ENCODE measurements around the gene FANCC.

The FANCC gene

DNA sequence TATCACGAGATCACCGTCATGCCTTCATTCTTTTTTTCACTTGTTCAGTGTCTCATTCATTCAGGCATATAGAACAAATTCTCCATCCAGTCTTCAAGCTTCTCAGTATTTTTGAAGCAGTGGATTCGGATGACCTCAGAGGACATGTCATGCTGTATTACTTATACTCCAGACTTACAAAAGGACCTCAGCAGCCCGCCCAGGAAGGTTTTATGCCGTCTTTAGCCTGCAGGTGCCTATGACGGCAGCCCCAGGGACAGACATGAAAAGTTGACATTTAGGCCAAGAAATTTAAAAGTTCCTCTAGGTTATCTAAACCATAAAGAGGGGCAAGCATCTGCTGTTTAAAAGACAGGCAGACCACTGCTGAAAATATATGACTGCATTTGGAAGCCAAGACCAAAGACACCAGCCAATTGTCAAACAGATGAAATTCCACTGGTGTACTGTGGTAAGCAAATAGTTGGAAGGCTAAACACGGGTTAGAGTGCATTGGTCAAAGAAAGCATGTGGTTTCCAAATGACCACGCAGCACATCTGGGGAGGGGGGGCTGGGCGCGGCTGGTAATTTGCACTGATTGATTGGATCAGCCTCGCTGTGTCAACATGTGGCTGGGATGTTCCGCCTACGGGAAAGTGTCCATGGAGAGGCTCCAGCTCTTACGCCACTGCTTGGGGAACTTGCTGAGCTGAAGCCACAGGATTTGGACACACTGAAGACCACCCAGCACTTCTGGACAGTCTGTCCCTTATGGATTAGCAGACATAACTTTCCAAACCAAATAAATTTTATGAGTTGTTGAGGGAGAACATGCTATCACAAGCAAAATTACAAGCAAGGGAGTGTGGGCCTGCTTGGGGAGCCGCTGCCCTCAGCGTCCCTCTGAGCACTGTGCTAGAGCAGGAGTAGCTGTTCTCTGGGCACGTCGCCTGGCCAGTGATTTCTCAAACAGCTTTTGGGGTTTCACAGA, 173.6 kb downstream of the FANCC start:
- no peak for DNase-seq (ENCODE audit: low read depth in 2 of 2)

GRCh38 chr9:95142728-95143127, 174.8 kb downstream of the FANCC start:
- no peak for DNase-seq (ENCODE audit: low read depth in 2 of 2)

DNA sequence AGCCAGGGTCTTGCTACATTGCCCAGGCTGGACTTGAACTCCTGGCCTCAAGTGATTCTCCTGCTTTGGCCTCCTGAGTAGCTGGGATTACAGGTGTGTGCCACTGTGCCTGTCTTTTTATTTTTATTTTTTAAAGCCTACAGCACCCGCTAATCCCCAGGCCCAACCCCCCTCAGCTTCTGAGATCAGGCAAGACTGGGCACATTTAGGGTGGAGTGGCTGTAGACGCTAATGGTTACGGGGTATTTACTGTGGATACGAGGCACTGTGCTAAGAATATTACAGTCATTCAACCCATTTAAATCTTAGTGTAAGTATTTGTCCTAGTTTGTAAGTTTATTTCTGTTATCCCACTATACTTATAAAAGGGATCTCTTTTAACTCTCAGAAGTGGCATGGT, 175.2 kb downstream of the FANCC start:
- DNase-seq (ENCODE audit: low read depth in 2 of 2), result no peak

DNA sequence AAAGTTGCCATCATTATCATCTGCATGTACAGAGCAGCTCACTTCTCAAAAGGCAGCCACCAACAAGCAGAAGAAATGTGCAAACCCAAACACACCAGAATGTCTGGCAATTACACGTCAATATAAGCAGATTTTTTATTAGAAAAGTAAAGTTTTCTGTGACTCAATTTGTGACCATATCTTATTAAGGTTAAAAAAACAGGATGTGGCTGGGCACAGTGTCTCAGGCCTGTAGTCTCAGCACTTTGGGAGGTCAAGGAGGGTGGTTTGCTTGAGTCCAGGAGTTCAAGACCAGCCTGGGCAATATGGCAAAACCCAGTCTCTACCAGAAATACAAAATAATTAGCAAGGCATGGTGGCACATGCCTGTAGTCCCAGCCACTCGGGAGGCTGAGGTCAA, 176.7 kb downstream of the FANCC start:
- no peak for DNase-seq (ENCODE audit: low read depth in 2 of 2)

DNA sequence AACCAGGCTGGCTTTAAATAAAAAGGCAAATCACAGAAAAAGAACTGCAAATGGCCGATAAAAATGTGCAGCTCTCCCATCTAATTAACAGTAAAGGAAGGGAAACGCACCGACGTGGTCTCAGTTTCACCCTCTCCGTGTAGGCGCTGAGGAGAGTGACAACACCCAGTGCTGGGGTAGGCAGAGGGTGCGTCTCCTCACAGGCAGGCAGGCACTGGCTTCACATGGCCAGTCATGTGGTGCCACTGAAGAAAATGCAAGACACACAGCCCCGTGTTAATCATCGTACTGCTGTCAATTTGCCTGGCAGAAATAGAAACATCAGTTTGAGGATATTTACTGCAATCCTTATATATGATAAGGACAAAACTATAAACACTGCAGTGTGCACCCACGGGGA, 178.4 kb downstream of the FANCC start:
- no peak for DNase-seq (ENCODE audit: low read depth in 2 of 2)

- no peak for DNase-seq (ENCODE audit: low read depth in 2 of 2)
These were observed 179.0 kb downstream of the FANCC start for GRCh38 chr9:95138474-95138873.

DNA sequence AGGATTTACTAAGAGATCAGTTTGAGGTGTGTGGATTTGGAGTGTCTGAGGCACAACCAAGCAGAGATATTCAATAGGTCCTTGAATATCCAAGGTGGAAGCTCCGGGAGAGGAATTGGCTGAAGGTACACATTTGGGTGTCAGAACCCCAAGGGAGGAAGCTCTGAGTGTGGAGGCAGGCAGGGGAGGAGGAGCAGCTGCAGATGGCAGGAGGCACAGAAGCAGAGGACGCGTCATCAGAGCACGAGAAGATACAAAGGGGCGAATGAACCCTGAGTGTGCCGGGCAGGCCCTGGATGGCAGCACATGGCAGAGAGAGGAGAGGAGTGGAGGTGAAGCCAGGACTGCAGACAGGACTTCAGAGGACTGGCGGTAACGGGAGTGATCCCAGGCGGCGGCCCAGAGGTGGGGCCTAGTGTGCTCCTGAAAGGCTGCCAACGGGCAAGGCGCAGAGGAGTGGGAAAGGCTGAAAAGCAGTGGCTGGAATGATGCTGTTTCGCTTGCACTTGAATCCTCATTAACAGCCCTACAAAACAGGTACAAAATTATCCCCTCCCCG, 179.8 kb downstream of the FANCC start:
- DNase-seq (ENCODE audit: low read depth in 2 of 2), result no peak

- no peak for DNase-seq (ENCODE audit: low read depth in 2 of 2)
These were observed 181.8 kb downstream of the FANCC start for GRCh38 chr9:95135756-95136155.

- no peak for DNase-seq (ENCODE audit: low read depth in 2 of 2)
These were observed 183.0 kb downstream of the FANCC start for GRCh38 chr9:95134457-95134881.

GRCh38 chr9:95133325-95133705, 184.2 kb downstream of the FANCC start:
- DNase-seq (ENCODE audit: low read depth in 2 of 2), result no peak

DNA sequence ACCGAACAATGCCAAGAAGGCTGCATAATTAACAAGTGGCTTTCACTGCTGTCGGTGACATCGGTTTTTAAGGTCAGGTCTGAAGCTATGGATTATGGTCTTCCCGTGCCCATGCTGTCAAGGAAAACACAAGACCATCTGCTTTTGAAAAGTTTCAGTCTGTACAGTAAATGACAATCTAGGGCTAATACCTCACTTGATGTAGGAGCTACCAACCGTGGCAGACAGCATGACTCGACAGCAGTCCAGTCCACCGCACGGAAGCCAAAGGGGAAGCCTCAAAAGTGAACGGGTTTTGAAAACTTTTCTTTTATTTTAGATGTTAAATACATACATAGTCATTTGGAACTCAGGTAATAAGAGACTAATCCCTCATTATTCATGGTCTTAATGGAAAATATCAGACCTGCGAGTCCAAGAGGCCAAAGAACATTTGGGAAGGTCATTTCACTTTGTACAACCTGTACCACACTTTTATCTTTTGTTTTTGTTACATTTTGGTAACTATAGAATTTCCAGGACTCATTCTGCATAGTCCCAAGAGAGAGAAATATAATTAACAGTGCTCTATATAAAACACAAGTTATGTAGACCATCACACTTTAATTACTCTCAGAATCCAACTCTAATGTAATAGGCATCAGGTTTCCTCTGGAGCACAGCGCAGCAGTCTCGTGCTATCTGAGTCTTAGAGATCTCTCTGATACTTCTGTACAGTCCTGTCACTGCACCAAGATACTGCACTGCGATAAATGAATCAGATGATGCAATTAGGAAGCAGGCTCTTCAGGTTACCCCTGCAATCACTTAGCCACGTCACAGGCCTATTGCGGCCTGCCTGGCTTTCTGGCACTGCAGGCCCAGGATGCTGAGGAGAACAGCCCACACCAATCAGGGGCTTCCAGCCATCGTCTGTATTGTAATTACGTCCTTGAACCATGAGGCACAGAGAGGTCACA, 184.9 kb downstream of the FANCC start:
- no peak for DNase-seq (ENCODE audit: low read depth in 2 of 2)

- peak in 1 of 2 donors; percentile 4 for DNase-seq (ENCODE audit: low read depth in 2 of 2)
These were observed 186.2 kb downstream of the FANCC start for GRCh38 chr9:95131023-95131943.

GRCh38 chr9:95130484-95130883, 187.0 kb downstream of the FANCC start:
- no peak for DNase-seq (ENCODE audit: low read depth in 2 of 2)

GRCh38 chr9:95129476-95130291, 187.8 kb downstream of the FANCC start:
- DNase-seq (ENCODE audit: low read depth in 2 of 2), result no peak

DNA sequence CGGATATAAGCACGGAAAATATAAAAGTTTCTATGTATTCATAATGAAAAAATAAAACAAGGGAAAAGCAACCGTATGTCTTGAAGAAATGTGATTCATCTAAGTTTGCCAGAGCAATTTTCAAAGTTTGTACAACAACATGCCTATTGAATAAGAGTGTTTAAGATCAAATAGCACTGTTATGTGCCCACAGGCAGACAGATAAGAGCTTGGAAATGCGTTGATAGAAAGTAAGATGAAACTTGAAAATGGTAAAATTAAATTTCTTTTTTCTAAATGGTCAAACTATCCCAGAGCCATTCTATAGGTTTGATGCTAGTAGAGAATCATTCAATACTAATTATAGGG, 189.4 kb downstream of the FANCC start:
- no peak for DNase-seq (ENCODE audit: low read depth in 2 of 2)

- peak; percentile 16 to 35 for DNase-seq (ENCODE audit: low read depth in 2 of 2)
These were observed 190.0 kb downstream of the FANCC start for GRCh38 chr9:95127249-95128176.

GRCh38 chr9:95126739-95127138, 190.8 kb downstream of the FANCC start:
- no peak for DNase-seq (ENCODE audit: low read depth in 2 of 2)

- no peak for DNase-seq (ENCODE audit: low read depth in 2 of 2)
These were observed 191.9 kb downstream of the FANCC start for GRCh38 chr9:95125652-95126051.

All from stimulated activated CD8-positive, alpha-beta memory T cell treated with anti-CD3 and anti-CD28 coated beads, Interleukin-7, amount 100 ng/mL, for 4 hours (primary cell).